DMS 273 treated with DMSO at 0.1 percent for 48 hours (cell line): Measurements from ENCODE around the gene RAB6B.
A peak's percentile ranks its signal among the peaks of the same experiment; 100 is the strongest.
"Not testable (repeated sequence)": the region's sequence is repeated elsewhere in the genome, so short reads cannot be mapped to it uniquely, and the experiment has no call there.

ENCODE experiments used
- DNase-seq: peaks from one replicate; lab custom pipeline; 2025; lab: John Stamatoyannopoulos, UW

RAB6B gene

GRCh38 chr3:133805702-133806475 is 89.8 kb downstream of the RAB6B start, which contains the start of gene SRPRB:
Gene SRPRB (plus strand): TSS chr3:133805815. CDS start chr3:133805849, 34 bp downstream.
- peak; percentile 94 for DNase-seq

GRCh38 chr3:133805384-133805701 is 90.3 kb downstream of the RAB6B start:
- no peak for DNase-seq

DNA sequence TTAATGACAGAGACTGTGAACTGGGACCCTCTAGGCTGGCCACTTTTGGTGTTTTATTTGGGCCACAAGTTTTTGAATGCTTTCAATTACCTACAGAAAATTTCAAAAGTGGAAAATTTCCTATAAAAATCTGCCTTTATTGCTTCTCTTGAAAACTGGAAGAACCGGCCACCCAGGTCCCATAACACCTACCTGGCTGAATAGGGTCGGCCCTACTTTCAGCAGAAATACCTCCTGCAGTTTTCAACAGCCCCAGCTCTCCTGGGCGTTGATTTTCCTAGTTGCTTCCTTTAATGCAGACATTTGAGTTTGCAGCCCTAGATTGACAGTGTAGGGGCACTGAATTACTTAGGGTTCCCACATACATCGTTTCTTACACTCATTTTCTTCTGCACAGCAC is 90.8 kb downstream of the RAB6B start:
- DNase-seq = no peak

DNA sequence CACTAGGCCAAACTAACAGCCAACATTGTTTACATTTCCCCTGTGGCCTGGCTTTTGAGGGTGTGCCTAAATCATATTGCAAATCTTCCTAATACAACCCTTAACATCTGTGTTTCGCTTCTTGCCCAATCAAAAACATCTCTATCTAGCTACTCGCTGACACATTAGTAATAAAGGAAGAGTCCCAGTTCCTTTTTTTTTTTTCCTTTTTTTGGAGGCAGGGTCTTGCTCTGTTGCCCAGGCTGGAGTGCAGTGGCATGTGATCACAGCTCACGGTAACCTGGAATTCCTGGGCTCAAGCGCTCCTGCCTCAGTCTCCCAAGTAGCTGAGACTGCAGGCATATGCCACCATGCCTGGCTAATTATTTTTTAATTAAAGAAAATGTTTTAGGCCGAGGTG is 92.2 kb downstream of the RAB6B start:
- DNase-seq = no peak

- DNase-seq = no peak
These were observed 95.7 kb downstream of the RAB6B start for GRCh38 chr3:133799794-133800585.

- no peak for DNase-seq
These were observed 98.1 kb downstream of the RAB6B start for GRCh38 chr3:133797396-133798105.

DNA sequence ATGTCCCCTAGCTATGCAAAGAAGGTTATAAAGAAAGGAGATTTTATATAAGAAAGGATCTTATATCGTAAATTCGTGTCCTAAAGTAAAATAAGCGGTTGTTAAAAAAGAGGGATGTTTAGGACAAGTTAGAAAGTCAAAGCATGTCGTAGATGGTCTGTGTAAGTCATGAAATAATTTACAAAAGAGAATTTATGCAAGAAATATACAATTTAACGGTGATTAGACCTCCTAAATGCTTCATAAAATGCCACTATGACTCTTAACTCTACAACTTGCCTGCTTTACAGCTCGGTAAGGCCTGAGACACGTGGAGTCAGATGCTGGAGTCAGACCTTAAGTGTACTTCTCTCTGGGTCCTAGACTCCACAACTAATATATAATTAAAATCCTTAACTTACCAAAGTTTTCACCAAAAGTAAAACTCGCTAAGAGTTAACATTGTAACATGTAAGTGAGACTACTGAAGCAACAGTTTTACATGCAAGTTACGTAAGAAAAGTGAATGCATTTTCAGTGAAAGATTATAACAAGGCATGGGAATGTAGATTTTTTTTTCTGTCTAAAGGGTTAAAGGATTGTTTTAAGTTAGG is 103.4 kb downstream of the RAB6B start:
- DNase-seq = no peak

DNA sequence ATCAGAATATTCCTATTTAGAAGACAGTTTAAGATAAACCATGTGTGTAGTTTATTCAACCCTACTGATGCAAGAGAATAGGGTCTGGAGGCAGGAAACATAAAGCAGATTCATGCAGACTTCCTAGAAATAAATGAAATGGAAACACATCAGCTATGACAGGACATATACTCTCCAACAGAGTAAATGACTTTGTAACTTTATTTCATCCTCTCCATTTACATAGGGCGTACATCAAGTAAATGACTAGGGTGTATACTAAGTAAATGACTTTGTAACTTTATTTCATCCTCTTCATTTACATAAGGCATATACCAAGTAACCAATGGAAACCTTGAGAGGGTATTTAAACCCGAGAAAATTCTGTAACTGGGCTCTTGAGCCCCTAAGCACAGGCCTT is 107.7 kb downstream of the RAB6B start:
- no peak for DNase-seq

DNA sequence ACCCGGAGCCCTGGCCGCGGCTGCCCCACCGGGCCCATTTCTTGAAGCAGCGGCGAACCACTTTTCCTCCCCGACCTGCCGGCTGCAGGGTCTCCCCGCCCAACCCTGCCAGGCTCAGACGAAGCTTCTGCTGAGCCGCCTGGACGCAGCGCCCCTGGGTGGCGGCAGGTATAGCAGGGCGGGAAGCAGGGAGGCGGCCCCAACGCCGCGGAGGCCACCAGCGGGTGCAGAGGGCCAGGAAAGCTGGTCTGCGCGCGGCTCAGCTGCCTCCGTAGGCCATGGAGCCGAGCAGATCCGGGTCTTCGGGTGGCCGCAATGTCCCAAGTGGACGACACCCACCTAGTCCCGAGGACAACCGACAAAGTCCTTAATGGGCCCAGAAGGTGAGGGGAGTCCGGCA is 111.9 kb downstream of the RAB6B start:
- DNase-seq = no peak

GRCh38 chr3:133782454-133782853 is 113.2 kb downstream of the RAB6B start:
- no peak for DNase-seq

DNA sequence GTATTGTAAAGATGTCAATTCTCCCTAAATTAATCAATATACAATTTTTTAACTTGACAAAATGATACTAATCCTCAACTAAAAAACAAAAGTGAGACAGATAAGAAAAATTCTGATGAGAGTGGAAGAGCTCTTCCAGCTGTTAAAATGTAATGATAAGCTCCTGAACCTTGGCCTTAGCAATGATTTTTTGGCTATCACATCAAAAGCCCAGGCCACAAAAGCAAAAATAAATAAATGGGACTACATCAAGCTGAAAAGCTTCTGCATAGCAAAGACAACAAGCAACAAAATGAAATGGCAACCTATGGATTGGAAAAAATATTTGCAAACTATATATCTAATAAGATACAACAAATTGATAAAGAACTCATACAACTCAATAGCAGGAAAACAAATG is 114.1 kb downstream of the RAB6B start:
- DNase-seq = no peak

DNA sequence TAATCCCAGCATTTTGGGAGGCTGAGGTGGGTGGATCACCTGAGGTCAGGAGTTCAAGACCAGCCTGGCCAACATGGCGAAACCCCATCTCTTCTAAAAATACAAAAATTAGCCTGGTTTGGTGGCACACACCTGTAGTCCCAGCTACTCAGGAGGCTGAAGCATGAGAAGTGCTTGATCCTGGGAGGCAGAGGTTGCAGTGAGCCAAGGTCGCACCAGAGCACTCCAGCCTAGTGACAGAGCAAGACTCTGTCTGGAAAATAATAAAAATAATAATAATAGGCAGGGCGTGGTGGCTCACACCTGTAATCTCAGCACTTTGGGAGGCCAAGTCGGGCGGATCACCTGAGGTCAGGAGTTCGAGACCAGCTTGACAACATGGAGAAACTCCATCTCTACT is 114.9 kb downstream of the RAB6B start:
- DNase-seq = not testable (repeated sequence)

DNA sequence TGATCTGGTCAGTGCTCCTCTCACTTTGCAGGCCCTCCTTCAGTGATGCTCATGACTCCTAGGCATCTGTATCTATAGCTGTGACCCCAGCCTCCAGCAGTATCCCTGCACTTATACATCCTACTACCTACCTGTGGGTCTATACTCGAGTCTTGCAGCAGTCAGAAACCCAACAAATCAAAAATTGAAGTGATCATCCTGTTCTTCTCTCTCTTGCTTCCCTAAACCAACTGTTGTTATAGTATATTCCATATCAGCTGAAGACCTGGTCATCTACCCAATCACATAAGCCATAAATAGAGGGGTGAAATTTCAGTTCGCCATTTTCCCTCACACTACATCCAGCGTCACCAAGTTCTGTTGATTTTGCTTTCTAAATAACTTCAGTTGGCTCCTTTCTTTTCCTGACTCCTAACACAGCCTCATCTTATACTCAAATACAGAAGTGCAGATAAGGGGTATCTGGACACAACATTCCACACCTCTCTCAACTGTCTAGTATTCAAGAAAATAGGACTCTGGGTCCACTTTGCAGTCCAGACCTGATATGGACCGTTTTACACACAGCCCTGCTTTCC is 116.0 kb downstream of the RAB6B start:
- DNase-seq = no peak

DNA sequence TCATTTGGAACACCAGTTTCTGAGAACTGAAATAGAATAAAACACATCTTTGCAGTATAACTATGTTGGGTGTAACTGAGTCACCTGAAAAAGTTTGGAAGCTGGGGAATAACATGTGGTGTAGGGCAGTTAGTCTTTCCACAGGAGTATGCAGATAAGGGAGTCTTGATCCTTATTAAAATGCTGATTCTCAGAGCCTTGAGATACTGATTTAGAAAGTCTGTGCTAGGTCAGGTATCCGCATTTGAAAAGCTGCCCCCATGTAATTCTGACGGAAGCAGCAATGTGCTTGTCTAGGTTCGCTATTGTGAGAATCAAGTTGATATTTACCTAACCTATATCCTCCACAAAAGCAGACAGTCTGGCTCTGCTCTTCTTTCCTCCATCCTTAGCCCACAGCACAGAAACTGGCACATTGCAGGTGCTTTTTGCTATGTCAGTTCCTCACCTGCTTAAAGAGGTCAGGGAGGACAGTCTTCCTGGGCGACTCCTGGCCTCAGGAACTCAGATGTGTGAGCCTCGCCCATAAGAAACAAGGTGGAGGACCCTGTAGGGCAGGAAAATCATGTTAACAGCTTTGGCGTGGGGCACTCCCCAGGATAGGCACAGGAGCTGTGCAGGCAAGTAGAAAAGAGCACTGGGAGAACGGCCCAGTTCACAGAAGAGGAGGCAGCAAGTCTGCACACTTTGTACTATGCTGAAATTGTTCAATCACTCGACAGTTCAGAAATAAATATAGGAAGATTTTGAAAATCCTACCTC is 117.7 kb downstream of the RAB6B start:
- DNase-seq = no peak

DNA sequence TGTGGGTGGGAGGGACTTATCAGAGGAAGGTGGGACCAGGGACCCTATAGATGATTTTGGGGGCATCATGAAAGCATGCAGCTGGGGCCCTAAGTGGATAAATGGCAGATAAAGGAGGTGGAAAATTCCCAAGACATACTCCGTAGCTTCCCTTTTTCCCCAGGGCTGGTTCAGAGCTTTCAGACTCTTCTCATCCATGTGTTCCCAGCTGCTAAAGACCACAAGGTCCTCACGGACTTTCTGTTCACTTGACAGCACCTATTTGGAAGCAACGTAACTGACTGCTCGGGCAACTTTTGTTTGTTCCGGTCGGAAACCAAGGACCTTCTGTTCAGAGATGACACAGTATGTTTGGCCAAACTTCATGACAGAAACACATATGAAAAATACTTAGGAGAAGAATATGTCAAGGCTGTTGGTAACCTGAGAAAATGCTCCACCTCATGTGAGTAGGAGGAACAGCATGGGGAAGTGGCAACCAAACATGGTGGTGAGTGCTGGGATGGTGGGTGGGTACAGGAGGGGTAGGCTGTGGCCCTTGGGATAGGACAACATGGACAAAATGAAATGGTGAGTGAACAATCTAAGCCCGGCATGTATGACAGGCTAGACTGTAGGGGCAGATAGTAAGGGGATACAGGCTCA is 118.8 kb downstream of the RAB6B start:
- no peak for DNase-seq

GRCh38 chr3:133775835-133776234 is 119.8 kb downstream of the RAB6B start:
- no peak for DNase-seq

- DNase-seq = no peak
These were observed 120.4 kb downstream of the RAB6B start for GRCh38 chr3:133775309-133775708.
